Erythroblast (primary cell): Measurements from ENCODE around the gene NPIPB8.
"Not testable (repeated sequence)": the region's sequence is repeated elsewhere in the genome, so short reads cannot be mapped to it uniquely, and the experiment has no call there.

ENCODE experiments used
- GATA1 ChIP-seq: IDR thresholded peaks from 2 replicates; pipeline ENCODE4 v1.6.1; 2011; ENCODE audit warnings: low read depth, mild to moderate bottlenecking, control low read depth, low read length, moderate library complexity
- POLR2A ChIP-seq: IDR thresholded peaks from 2 replicates; pipeline ENCODE4 v1.6.1; 2011; ENCODE audit warnings: mild to moderate bottlenecking, low read length

GRCh38 chr16:28700349-28700748, 62.5 kb downstream of the NPIPB8 start:
- TF ChIP-seq POLR2A, GATA1: not testable (repeated sequence)
